IMR-90 (cell line): Measurements from ENCODE around the gene GNRH2. TPM values are rescaled to one million over a fixed set of nuclear protein-coding genes. Genes with fewer than 3 reads are reported as not detected.

Experiments used
- ATAC-seq: fragments of 200-7000 bp; cut with Tn5 transposase; 2 replicates; pipeline ENCODE4 v1.9.1; 2020; ENCODE audit warnings: low read depth, mild to moderate bottlenecking, moderate library complexity
- BruUV-seq: library from RNA; stranded (reverse); fragments of 400-500 nt; replicated peaks from 2 replicates; lab custom pipeline; 2021; lab: Mats Ljungman, UMichigan
- CTCF ChIA-PET: fragments of 300-600 bp; formaldehyde crosslinking; extraction: SDS; loops from one replicate; lab custom pipeline; 2021; ENCODE audit warnings: antibody characterized with exemption; lab: Yijun Ruan, JAX
- POLR2A ChIA-PET: fragments of 300-600 bp; sonication (Branson Sonifier 250); formaldehyde crosslinking; loops from one replicate; lab custom pipeline; 2022; ENCODE audit warnings: antibody characterized with exemption; ENCODE audit not compliant: unreplicated experiment; lab: Charles Lee
- DNase-seq: peaks from one replicate; pipeline ENCODE4 v3.0.0; 2013
- H2AFZ ChIP-seq: replicated peaks from 2 replicates; pipeline ENCODE3; 2013; ENCODE audit warnings: low read length, mild to moderate bottlenecking; ENCODE audit not compliant: poor library complexity
- H2AK5ac ChIP-seq: 2 replicates; pipeline ENCODE4 v1.6.1; 2013; ENCODE audit warnings: low read depth, low read length, inconsistent platforms
- H2AK9ac ChIP-seq: replicated peaks from 2 replicates; pipeline ENCODE3; 2013; ENCODE audit warnings: mild to moderate bottlenecking, low read depth, low read length, moderate library complexity; ENCODE audit not compliant: poor library complexity
- H2BK120ac ChIP-seq: 2 replicates; pipeline ENCODE4 v1.6.1; 2013; ENCODE audit warnings: low read depth, low read length, inconsistent platforms
- H2BK15ac ChIP-seq: 3 replicates; pipeline ENCODE4 v1.6.1; 2013; ENCODE audit warnings: low read depth, low read length, inconsistent platforms
- H2BK20ac ChIP-seq: 2 replicates; pipeline ENCODE4 v1.6.1; 2013; ENCODE audit warnings: low read depth, mild to moderate bottlenecking, inconsistent platforms, low read length, moderate library complexity
- H2BK5ac ChIP-seq: 2 replicates; pipeline ENCODE4 v1.6.1; 2013; ENCODE audit warnings: mild to moderate bottlenecking, low read depth, low read length, inconsistent platforms; ENCODE audit not compliant: poor library complexity, severe bottlenecking
- H3K14ac ChIP-seq: replicated peaks from 2 replicates; pipeline ENCODE4 v1.6.1; 2013; ENCODE audit warnings: low read depth, low read length, inconsistent platforms
- H3K18ac ChIP-seq: 2 replicates; pipeline ENCODE4 v1.6.1; 2013; ENCODE audit warnings: low read depth, low read length, control low read depth
- H3K23ac ChIP-seq: 2 replicates; pipeline ENCODE4 v1.6.1; 2013; ENCODE audit warnings: low read depth, low read length, inconsistent platforms
- H3K27ac ChIP-seq: 2 replicates; pipeline ENCODE4 v1.5.1; 2013; ENCODE audit warnings: mild to moderate bottlenecking, control low read depth, low read length; ENCODE audit not compliant: insufficient read depth
- H3K27me3 ChIP-seq: 2 replicates; pipeline ENCODE4 v1.6.1; 2013; ENCODE audit warnings: low read length; ENCODE audit not compliant: control insufficient read depth, insufficient read depth
- H3K36me3 ChIP-seq: 2 replicates; pipeline ENCODE4 v1.6.1; 2013; ENCODE audit warnings: low read length, mixed read lengths; ENCODE audit not compliant: control insufficient read depth, insufficient read depth
- H3K4ac ChIP-seq: 2 replicates; pipeline ENCODE4 v1.6.1; 2013; ENCODE audit warnings: low read depth, low read length, inconsistent platforms
- H3K4me1 ChIP-seq: 2 replicates; pipeline ENCODE4 v1.6.1; 2013; ENCODE audit warnings: low read length, mixed read lengths; ENCODE audit not compliant: control insufficient read depth, insufficient read depth
- H3K4me2 ChIP-seq: 2 replicates; pipeline ENCODE4 v1.6.1; 2013; ENCODE audit warnings: low read depth, mild to moderate bottlenecking, control low read depth, low read length, moderate library complexity
- H3K4me3 ChIP-seq: 2 replicates; pipeline ENCODE4 v1.5.1; 2013; ENCODE audit warnings: low read depth, mild to moderate bottlenecking, control low read depth, low read length, moderate library complexity; ENCODE audit not compliant: insufficient read depth
- H3K56ac ChIP-seq: 2 replicates; pipeline ENCODE4 v1.6.1; 2013; ENCODE audit warnings: low read length, inconsistent platforms; ENCODE audit not compliant: insufficient read depth; ENCODE audit errors: extremely low read depth
- H3K79me1 ChIP-seq, 2 experiments: 2 replicates each; pipeline ENCODE4 v1.6.1; 2013; ENCODE audit warnings: low read length in 2 of 2, inconsistent platforms in 1 of 2, low read depth in 1 of 2
- H3K9ac ChIP-seq: 2 replicates; pipeline ENCODE4 v1.6.1; 2013; ENCODE audit warnings: low read depth, low read length, control low read depth
- H3K9me1 ChIP-seq: 2 replicates; pipeline ENCODE4 v1.6.1; 2013; ENCODE audit warnings: low read length, inconsistent platforms; ENCODE audit not compliant: insufficient read depth
- H3K9me3 ChIP-seq: 2 replicates; pipeline ENCODE4 v1.6.1; 2013; ENCODE audit warnings: low read length; ENCODE audit not compliant: control insufficient read depth, insufficient read depth
- H4K20me1 ChIP-seq: 2 replicates; pipeline ENCODE4 v1.6.1; 2013; ENCODE audit warnings: low read length, inconsistent platforms; ENCODE audit not compliant: insufficient read depth
- H4K5ac ChIP-seq: 2 replicates; pipeline ENCODE4 v1.6.1; 2013; ENCODE audit warnings: mild to moderate bottlenecking, low read depth, low read length, control low read depth
- H4K8ac ChIP-seq, 2 experiments: 2 replicates each; pipeline ENCODE4 v1.6.1; 2013; ENCODE audit warnings: low read depth in 2 of 2, low read length in 2 of 2, control low read depth in 1 of 2, inconsistent platforms in 1 of 2
- H4K91ac ChIP-seq: 2 replicates; pipeline ENCODE4 v1.6.1; 2013; ENCODE audit warnings: low read depth, low read length, inconsistent platforms; ENCODE audit not compliant: insufficient read depth
- BHLHE40 ChIP-seq: fragments of 150-350 bp; IDR thresholded peaks from 2 replicates; pipeline ENCODE4 v1.6.1; 2016; ENCODE audit warnings: mild to moderate bottlenecking, low read depth, low read length
- CEBPB ChIP-seq: IDR thresholded peaks from 2 replicates; pipeline ENCODE4 v1.6.1; 2012; ENCODE audit warnings: low read depth, low read length, improper control_type of control experiment
- CHD1 ChIP-seq: IDR thresholded peaks from 2 replicates; pipeline ENCODE4 v1.6.1; 2012; ENCODE audit warnings: low read depth, low read length, improper control_type of control experiment
- CTCF ChIP-seq: conservative IDR thresholded peaks from 2 replicates; pipeline ENCODE4 v1.5.1; 2012; ENCODE audit warnings: mild to moderate bottlenecking, low read depth, low read length, improper control_type of control experiment
- ELK1 ChIP-seq: fragments of 150-350 bp; IDR thresholded peaks from 2 replicates; pipeline ENCODE4 v1.6.1; 2016; ENCODE audit warnings: low read depth, mild to moderate bottlenecking, low read length, moderate library complexity, borderline replicate concordance
- FOS ChIP-seq: fragments of 150-350 bp; IDR thresholded peaks from 2 replicates; pipeline ENCODE4 v1.6.1; 2016; ENCODE audit warnings: low read depth, low read length
- MAFK ChIP-seq: IDR thresholded peaks from 2 replicates; pipeline ENCODE4 v1.6.1; 2012; ENCODE audit warnings: low read depth, low read length, improper control_type of control experiment
- MAZ ChIP-seq: IDR thresholded peaks from 2 replicates; pipeline ENCODE4 v1.6.1; 2012; ENCODE audit warnings: low read depth, mild to moderate bottlenecking, low read length, improper control_type of control experiment, moderate library complexity, borderline replicate concordance
- MXI1 ChIP-seq: IDR thresholded peaks from 2 replicates; pipeline ENCODE4 v1.6.1; 2012; ENCODE audit warnings: low read depth, mild to moderate bottlenecking, low read length, moderate library complexity, borderline replicate concordance
- NFE2L2 ChIP-seq: fragments of 150-350 bp; IDR thresholded peaks from 2 replicates; pipeline ENCODE4 v1.6.1; 2016; ENCODE audit warnings: low read depth, mild to moderate bottlenecking, low read length
- POLR2A ChIP-seq: IDR thresholded peaks from 2 replicates; pipeline ENCODE4 v1.6.1; 2012; ENCODE audit warnings: mild to moderate bottlenecking, low read depth, low read length
- RAD21 ChIP-seq: IDR thresholded peaks from 2 replicates; pipeline ENCODE4 v1.6.1; 2012; ENCODE audit warnings: low read length, improper control_type of control experiment
- RCOR1 ChIP-seq: IDR thresholded peaks from 2 replicates; pipeline ENCODE4 v1.6.1; 2012; ENCODE audit warnings: mild to moderate bottlenecking, low read length, improper control_type of control experiment; ENCODE audit not compliant: insufficient replicate concordance
- RFX5 ChIP-seq: IDR thresholded peaks from 2 replicates; pipeline ENCODE4 v1.8.0; 2012; ENCODE audit warnings: low read depth, mild to moderate bottlenecking, low read length, moderate library complexity
- SMC3 ChIP-seq: fragments of 150-350 bp; IDR thresholded peaks from 2 replicates; pipeline ENCODE4 v1.6.1; 2016; ENCODE audit warnings: low read depth, mild to moderate bottlenecking, antibody characterized with exemption, low read length, moderate library complexity
- USF2 ChIP-seq: fragments of 150-350 bp; IDR thresholded peaks from 2 replicates; pipeline ENCODE4 v1.6.1; 2017; ENCODE audit warnings: mild to moderate bottlenecking, antibody characterized with exemption, low read length, low read depth
- WGBS, 2 experiments: methylation state at CpG; one replicate each; pipeline versions ENCODE4 v1.1.5 to v1.1.7; 2013; ENCODE audit warnings: missing lambda C conversion rate in 2 of 2; ENCODE audit not compliant: insufficient read length in 1 of 2; ENCODE audit errors: extremely low coverage in 2 of 2; 5-methylcytosine and 5-hydroxymethylcytosine counted together
- dilution Hi-C: fragments of 300-500 bp; cut with HindIII; formaldehyde crosslinking; loops from one replicate; pipeline ENCODE4 v1.14.3; 2018; ENCODE audit warnings: low sequenced_read_pairs; ENCODE audit not compliant: unreplicated experiment
- in situ Hi-C: fragments of 300-500 bp; cut with MboI; formaldehyde crosslinking; loops from 3 replicates; pipeline ENCODE4 v1.14.3; 2019; ENCODE audit warnings: low sequenced_read_pairs, inconsistent platforms, mixed read lengths
- intact Hi-C: fragments of 100-400 bp; cut with micrococcal nuclease; formaldehyde crosslinking; loops from 2 replicates; pipeline ENCODE4 v1.10.0; 2022
- polyA plus RNA-seq, 3 experiments: library from polyadenylated mRNA; depleted of rRNA; stranded (reverse); fragments of >200 nt; gene quantifications; 2 replicates each; pipeline ENCODE4 v1.2.3, GENCODE V29; 2012; ENCODE audit warnings: low replicate concordance in 1 of 3
- total RNA-seq: library from RNA; depleted of rRNA; stranded (reverse); fragments of >200 nt; gene quantifications from 2 replicates; pipeline ENCODE4 v1.2.3, GENCODE V29; 2012

The GNRH2 gene
- total and polyA plus RNA-seq, 2 of the 4 experiments (the other 2 are of a cell fraction) = 0.18 to 0.21 TPM

- no peak overlapping the region for H2AK9ac ChIP-seq
- H4K8ac ChIP-seq = no peak overlapping the region
- H2BK120ac ChIP-seq = no peak overlapping the region
- H3K9me3 ChIP-seq = no peaks in the 10 kb centered on the region
- H2BK20ac ChIP-seq = no peak overlapping the region
- no peak overlapping the region for H2BK5ac ChIP-seq
- no peak overlapping the region for H2AFZ ChIP-seq
- no peak overlapping the region for H2AK5ac ChIP-seq
- H3K27me3 ChIP-seq = peaks cover 32% of the 10 kb centered on the region
- no peaks in the 10 kb centered on the region for H3K4me1 ChIP-seq
- H3K18ac ChIP-seq = no peak overlapping the region
- dilution Hi-C loops (no loop called here), in situ Hi-C loops (no loop called here), intact Hi-C loops (no loop called here)
- TF ChIP-seq MAFK = no peak
- TF ChIP-seq MXI1 = no peak
- no peak for TF ChIP-seq RCOR1
- no peak for TF ChIP-seq SMC3
- no peak for TF ChIP-seq USF2
- no peak for TF ChIP-seq ELK1
- no peak for TF ChIP-seq RFX5
- no peak for TF ChIP-seq POLR2A
- TF ChIP-seq NFE2L2 = no peak
- TF ChIP-seq RAD21 = no peak
- TF ChIP-seq MAZ = no peak
- TF ChIP-seq CEBPB = no peak
- TF ChIP-seq CTCF = no peak
- no peak for TF ChIP-seq BHLHE40
- TF ChIP-seq CHD1 = no peak
- TF ChIP-seq FOS = no peak
- no peak overlapping the region for H3K4me3 ChIP-seq
- H3K27ac ChIP-seq = no peak overlapping the region
- H3K9me1 ChIP-seq = no peaks in the 10 kb centered on the region
- H4K20me1 ChIP-seq = no peaks in the 10 kb centered on the region
- H3K9ac ChIP-seq = no peak overlapping the region
- no peak for ATAC-seq
- ChIA-PET CTCF (no interaction called here), POLR2A (no interaction called here)
- no peak overlapping the region for H3K4me2 ChIP-seq
- H3K79me1 ChIP-seq = no peaks in the 10 kb centered on the region
- H3K36me3 ChIP-seq = no peaks in the 10 kb centered on the region
- no peak overlapping the region for H2BK15ac ChIP-seq
- no peak for DNase-seq
- no peak overlapping the region for H3K56ac ChIP-seq
- no peak overlapping the region for H3K4ac ChIP-seq
- WGBS, 2 experiments = 79% methylated on average over 5 of the region's 10 CpGs; no CpG with 5 or more reads in 1 of the 2 experiments
- BruUV-seq = no TSS peak
- no peak overlapping the region for H3K23ac ChIP-seq
- no peak overlapping the region for H4K5ac ChIP-seq
- no peak overlapping the region; the same call in 1 of the 2 replicates for H3K14ac ChIP-seq
- H4K91ac ChIP-seq = no peak overlapping the region
Measured at GRCh38 chr20:3093861-3094361, 50.5 kb downstream of the GNRH2 start.
